HEK293 (cell line): Measurements from ENCODE around the gene SUMF1.

Experiments used
- CTCF ChIA-PET: fragments of 350-600 bp; formaldehyde crosslinking; extraction: SDS; loops from one replicate; lab custom pipeline; 2021; ENCODE audit warnings: antibody characterized with exemption; lab: Yijun Ruan, JAX
- POLR2A ChIA-PET: fragments of 300-600 bp; formaldehyde crosslinking; extraction: SDS; loops from one replicate; lab custom pipeline; 2020; ENCODE audit warnings: antibody characterized with exemption, inconsistent platforms; lab: Yijun Ruan, JAX
- H3K27ac ChIP-seq: fragments of 200-500 bp; sonication (Bioruptor generic); 2 replicates; pipeline ENCODE4 v1.5.1; 2014; ENCODE audit warnings: low read depth, low read length, control low read depth, inconsistent platforms; ENCODE audit errors: extremely low read depth
- H3K36me3 ChIP-seq, 2 experiments: fragments of 200-500 bp in 1 of 2; sonication (Bioruptor generic) in 1 of 2; 1 replicate in 1 of 2; 2 replicates in 1 of 2; pipeline ENCODE4 v1.5.1; 2014 to 2017; ENCODE audit warnings: inconsistent platforms in 2 of 2, low read length in 2 of 2; ENCODE audit not compliant: control insufficient read depth in 2 of 2, insufficient read depth in 1 of 2
- H3K4me1 ChIP-seq: fragments of 200-500 bp; sonication (Bioruptor generic); 2 replicates; pipeline ENCODE4 v1.5.1; 2014; ENCODE audit warnings: mild to moderate bottlenecking, low read length, inconsistent platforms; ENCODE audit not compliant: control insufficient read depth, insufficient read depth
- H3K4me3 ChIP-seq: 2 replicates; pipeline ENCODE4 v1.5.1; 2011; ENCODE audit warnings: low read depth, mild to moderate bottlenecking, control low read depth, low read length, moderate library complexity
- H3K9me3 ChIP-seq: fragments of 200-500 bp; sonication (Bioruptor generic); 2 replicates; pipeline ENCODE4 v1.5.1; 2014; ENCODE audit warnings: low read depth, low read length, inconsistent platforms; ENCODE audit not compliant: control insufficient read depth, insufficient read depth
- GLI2 ChIP-seq: fragments of 450-650 bp; formaldehyde crosslinking; IDR thresholded peaks from 2 replicates; pipeline ENCODE4; 2017; ENCODE audit warnings: missing biosample characterization, missing genetic modification characterization, low read depth, borderline replicate concordance
- GLI4 ChIP-seq: fragments of 450-650 bp; formaldehyde crosslinking; IDR thresholded peaks from 2 replicates; pipeline ENCODE4 v1.5.1; 2016; ENCODE audit warnings: missing biosample characterization, missing genetic modification characterization
- YY1 ChIP-seq: fragments of 450-650 bp; formaldehyde crosslinking; IDR thresholded peaks from 2 replicates; pipeline ENCODE4 v1.5.1; 2018; ENCODE audit warnings: missing biosample characterization, missing genetic modification characterization
- ZNF174 ChIP-seq: fragments of 450-650 bp; formaldehyde crosslinking; IDR thresholded peaks from 2 replicates; pipeline ENCODE4 v1.5.0; 2017; ENCODE audit warnings: missing biosample characterization, mild to moderate bottlenecking, missing genetic modification characterization
- ZNF175 ChIP-seq: fragments of 450-650 bp; formaldehyde crosslinking; IDR thresholded peaks from 2 replicates; pipeline ENCODE4 v1.5.1; 2016; ENCODE audit warnings: missing biosample characterization, missing genetic modification characterization
- ZNF248 ChIP-seq: fragments of 450-650 bp; formaldehyde crosslinking; IDR thresholded peaks from 2 replicates; pipeline ENCODE4 v1.5.1; 2017; ENCODE audit warnings: missing biosample characterization, missing genetic modification characterization
- ZNF274 ChIP-seq, 2 experiments: fragments of 200-500 bp in 1 of 2; fragments of 450-650 bp in 1 of 2; sonication (Bioruptor generic) in 1 of 2; formaldehyde crosslinking in 1 of 2; IDR thresholded peaks; 2 replicates each; pipeline versions ENCODE4 v1.5.1 to v1.6.1; 2014 to 2016; ENCODE audit warnings: borderline replicate concordance in 1 of 2, inconsistent platforms in 1 of 2, low read length in 1 of 2, missing biosample characterization in 1 of 2, missing genetic modification characterization in 1 of 2
- ZNF292 ChIP-seq: fragments of 450-650 bp; formaldehyde crosslinking; IDR thresholded peaks from 2 replicates; pipeline ENCODE4 v1.5.1; 2016; ENCODE audit warnings: low read depth, missing biosample characterization, missing genetic modification characterization, borderline replicate concordance
- ZNF37A ChIP-seq: fragments of 450-650 bp; IDR thresholded peaks from 2 replicates; pipeline ENCODE4 v1.5.1; 2018; ENCODE audit warnings: missing biosample characterization, missing genetic modification characterization
- ZNF433 ChIP-seq: fragments of 450-650 bp; formaldehyde crosslinking; IDR thresholded peaks from 2 replicates; pipeline ENCODE4 v1.5.1; 2016; ENCODE audit warnings: missing biosample characterization, missing genetic modification characterization, low read depth
- ZNF514 ChIP-seq: fragments of 450-650 bp; formaldehyde crosslinking; IDR thresholded peaks from 2 replicates; pipeline ENCODE4 v1.5.1; 2016; ENCODE audit warnings: missing biosample characterization, missing genetic modification characterization
- ZNF623 ChIP-seq: fragments of 450-650 bp; formaldehyde crosslinking; IDR thresholded peaks from 2 replicates; pipeline ENCODE4 v1.5.1; 2016; ENCODE audit warnings: missing biosample characterization, missing genetic modification characterization
- ZNF654 ChIP-seq: fragments of 450-650 bp; formaldehyde crosslinking; IDR thresholded peaks from 2 replicates; pipeline ENCODE4 v1.5.1; 2016; ENCODE audit warnings: low read depth, missing biosample characterization, missing genetic modification characterization
- ZSCAN16 ChIP-seq: fragments of 450-650 bp; formaldehyde crosslinking; IDR thresholded peaks from 2 replicates; pipeline ENCODE4 v1.5.1; 2016; ENCODE audit warnings: missing biosample characterization, missing genetic modification characterization
- ZSCAN23 ChIP-seq: fragments of 450-650 bp; formaldehyde crosslinking; IDR thresholded peaks from 2 replicates; pipeline ENCODE4 v1.5.1; 2016; ENCODE audit warnings: missing biosample characterization, missing genetic modification characterization
- TF ChIP-seq, protein P1 (sequence below): fragments of 450-650 bp; formaldehyde crosslinking; IDR thresholded peaks from 2 replicates; pipeline ENCODE4 v1.5.1; 2016; ENCODE audit warnings: missing biosample characterization, missing genetic modification characterization
- TF ChIP-seq, protein P2 (sequence below): fragments of 450-650 bp; formaldehyde crosslinking; IDR thresholded peaks from 2 replicates; pipeline ENCODE4 v1.5.1; 2016; ENCODE audit warnings: missing biosample characterization, missing genetic modification characterization, borderline replicate concordance
- TF ChIP-seq, protein P3 (sequence below): fragments of 450-650 bp; formaldehyde crosslinking; IDR thresholded peaks from 2 replicates; pipeline ENCODE4 v1.5.1; 2017; ENCODE audit warnings: missing biosample characterization, missing genetic modification characterization
- TF ChIP-seq, protein P4 (sequence below): fragments of 450-650 bp; formaldehyde crosslinking; IDR thresholded peaks from 2 replicates; pipeline ENCODE4 v1.5.1; 2016; ENCODE audit warnings: missing biosample characterization, missing genetic modification characterization
- TF ChIP-seq, protein P5 (sequence below): fragments of 450-650 bp; formaldehyde crosslinking; IDR thresholded peaks from 2 replicates; pipeline ENCODE4 v1.5.1; 2016; ENCODE audit warnings: missing biosample characterization, missing genetic modification characterization

SUMF1 gene

DNA sequence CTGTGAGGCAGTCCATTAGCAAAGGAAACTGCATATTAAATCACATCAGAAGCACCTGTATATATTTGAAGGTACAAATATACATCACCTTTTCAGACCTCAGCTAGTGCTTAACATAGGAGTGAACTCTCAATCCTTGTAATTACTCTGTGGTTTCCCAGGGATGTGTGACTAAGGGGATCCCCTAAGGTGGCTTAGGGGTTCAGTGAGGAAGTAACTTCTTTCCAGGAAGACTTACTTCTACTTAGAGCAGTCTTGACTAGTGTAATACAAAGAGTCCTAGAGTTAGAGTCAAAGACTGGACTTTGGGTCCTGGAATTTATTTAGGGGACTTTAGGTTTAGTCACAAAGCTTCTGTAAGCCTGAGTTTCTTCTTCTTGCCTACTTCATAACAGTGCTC is 8.7 kb upstream of the SUMF1 start:
- POLR2A ChIA-PET = interaction anchor here (2.0 kb wide), 1 partner anchor 17 kb away, joined by 11 read pairs; the partner anchor contains the start of gene ITPR1
- TF ChIP-seq, protein P1, sequence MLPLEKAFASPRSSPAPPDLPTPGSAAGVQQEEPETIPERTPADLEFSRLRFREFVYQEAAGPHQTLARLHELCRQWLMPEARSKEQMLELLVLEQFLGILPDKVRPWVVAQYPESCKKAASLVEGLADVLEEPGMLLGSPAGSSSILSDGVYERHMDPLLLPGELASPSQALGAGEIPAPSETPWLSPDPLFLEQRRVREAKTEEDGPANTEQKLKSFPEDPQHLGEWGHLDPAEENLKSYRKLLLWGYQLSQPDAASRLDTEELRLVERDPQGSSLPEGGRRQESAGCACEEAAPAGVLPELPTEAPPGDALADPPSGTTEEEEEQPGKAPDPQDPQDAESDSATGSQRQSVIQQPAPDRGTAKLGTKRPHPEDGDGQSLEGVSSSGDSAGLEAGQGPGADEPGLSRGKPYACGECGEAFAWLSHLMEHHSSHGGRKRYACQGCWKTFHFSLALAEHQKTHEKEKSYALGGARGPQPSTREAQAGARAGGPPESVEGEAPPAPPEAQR (tag by site-specific recombination) = no peak
- TF ChIP-seq GLI2 (tag by site-specific recombination) (no peak), ZNF37A (no peak), ZNF654 (tag by site-specific recombination) (no peak), YY1 (no peak), ZNF174 (tag by site-specific recombination) (no peak), ZNF433 (no peak), ZNF514 (tag by site-specific recombination) (no peak), GLI4 (tag by site-specific recombination) (no peak), ZSCAN23 (tag by site-specific recombination) (no peak), ZNF175 (no peak), ZNF292 (no peak), ZNF274 (IDR thresholded peaks at IDR 0.05; ENCODE audit: low read length) (no peak), ZNF274 (tag by site-specific recombination; IDR thresholded peaks at IDR 0.05; ENCODE audit: borderline replicate concordance) (no peak), ZSCAN16 (tag by site-specific recombination) (no peak), ZNF623 (tag by site-specific recombination) (no peak), ZNF248 (tag by site-specific recombination) (no peak)
- TF ChIP-seq, protein P2, sequence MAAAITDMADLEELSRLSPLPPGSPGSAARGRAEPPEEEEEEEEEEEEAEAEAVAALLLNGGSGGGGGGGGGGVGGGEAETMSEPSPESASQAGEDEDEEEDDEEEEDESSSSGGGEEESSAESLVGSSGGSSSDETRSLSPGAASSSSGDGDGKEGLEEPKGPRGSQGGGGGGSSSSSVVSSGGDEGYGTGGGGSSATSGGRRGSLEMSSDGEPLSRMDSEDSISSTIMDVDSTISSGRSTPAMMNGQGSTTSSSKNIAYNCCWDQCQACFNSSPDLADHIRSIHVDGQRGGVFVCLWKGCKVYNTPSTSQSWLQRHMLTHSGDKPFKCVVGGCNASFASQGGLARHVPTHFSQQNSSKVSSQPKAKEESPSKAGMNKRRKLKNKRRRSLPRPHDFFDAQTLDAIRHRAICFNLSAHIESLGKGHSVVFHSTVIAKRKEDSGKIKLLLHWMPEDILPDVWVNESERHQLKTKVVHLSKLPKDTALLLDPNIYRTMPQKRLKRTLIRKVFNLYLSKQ (tag by site-specific recombination) = no peak
- TF ChIP-seq, protein P3, sequence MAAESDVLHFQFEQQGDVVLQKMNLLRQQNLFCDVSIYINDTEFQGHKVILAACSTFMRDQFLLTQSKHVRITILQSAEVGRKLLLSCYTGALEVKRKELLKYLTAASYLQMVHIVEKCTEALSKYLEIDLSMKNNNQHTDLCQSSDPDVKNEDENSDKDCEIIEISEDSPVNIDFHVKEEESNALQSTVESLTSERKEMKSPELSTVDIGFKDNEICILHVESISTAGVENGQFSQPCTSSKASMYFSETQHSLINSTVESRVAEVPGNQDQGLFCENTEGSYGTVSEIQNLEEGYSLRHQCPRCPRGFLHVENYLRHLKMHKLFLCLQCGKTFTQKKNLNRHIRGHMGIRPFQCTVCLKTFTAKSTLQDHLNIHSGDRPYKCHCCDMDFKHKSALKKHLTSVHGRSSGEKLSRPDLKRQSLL (tag by site-specific recombination) = no peak
- TF ChIP-seq, protein P4, sequence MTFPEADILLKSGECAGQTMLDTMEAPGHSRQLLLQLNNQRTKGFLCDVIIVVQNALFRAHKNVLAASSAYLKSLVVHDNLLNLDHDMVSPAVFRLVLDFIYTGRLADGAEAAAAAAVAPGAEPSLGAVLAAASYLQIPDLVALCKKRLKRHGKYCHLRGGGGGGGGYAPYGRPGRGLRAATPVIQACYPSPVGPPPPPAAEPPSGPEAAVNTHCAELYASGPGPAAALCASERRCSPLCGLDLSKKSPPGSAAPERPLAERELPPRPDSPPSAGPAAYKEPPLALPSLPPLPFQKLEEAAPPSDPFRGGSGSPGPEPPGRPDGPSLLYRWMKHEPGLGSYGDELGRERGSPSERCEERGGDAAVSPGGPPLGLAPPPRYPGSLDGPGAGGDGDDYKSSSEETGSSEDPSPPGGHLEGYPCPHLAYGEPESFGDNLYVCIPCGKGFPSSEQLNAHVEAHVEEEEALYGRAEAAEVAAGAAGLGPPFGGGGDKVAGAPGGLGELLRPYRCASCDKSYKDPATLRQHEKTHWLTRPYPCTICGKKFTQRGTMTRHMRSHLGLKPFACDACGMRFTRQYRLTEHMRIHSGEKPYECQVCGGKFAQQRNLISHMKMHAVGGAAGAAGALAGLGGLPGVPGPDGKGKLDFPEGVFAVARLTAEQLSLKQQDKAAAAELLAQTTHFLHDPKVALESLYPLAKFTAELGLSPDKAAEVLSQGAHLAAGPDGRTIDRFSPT = no peak
- TF ChIP-seq, protein P5, sequence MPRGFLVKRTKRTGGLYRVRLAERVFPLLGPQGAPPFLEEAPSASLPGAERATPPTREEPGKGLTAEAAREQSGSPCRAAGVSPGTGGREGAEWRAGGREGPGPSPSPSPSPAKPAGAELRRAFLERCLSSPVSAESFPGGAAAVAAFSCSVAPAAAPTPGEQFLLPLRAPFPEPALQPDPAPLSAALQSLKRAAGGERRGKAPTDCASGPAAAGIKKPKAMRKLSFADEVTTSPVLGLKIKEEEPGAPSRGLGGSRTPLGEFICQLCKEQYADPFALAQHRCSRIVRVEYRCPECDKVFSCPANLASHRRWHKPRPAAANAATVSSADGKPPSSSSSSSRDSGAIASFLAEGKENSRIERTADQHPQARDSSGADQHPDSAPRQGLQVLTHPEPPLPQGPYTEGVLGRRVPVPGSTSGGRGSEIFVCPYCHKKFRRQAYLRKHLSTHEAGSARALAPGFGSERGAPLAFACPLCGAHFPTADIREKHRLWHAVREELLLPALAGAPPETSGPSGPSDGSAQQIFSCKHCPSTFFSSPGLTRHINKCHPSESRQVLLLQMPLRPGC (tag by site-specific recombination) = no peak
- H3K27ac ChIP-seq = no peak overlapping the region

More for the DNA sequence above, 8.7 kb upstream of the SUMF1 start:
- H3K36me3 ChIP-seq = no peaks in the 10 kb centered on the region
- 0 out of 2 replicates have a peak, but pooled peaks cover 2% of the 10 kb centered on the region for H3K4me1 ChIP-seq
- H3K4me3 ChIP-seq = no peak overlapping the region
- CTCF ChIA-PET = interaction anchor here (0.7 to 1.4 kb wide), 2 partner anchors 12 to 158 kb away, joined by 3 read pairs; no protein-coding TSS in a partner anchor
- H3K9me3 ChIP-seq = no peaks in the 10 kb centered on the region
